DMS 273 (cell line): Measurements from ENCODE around the gene SMC6.

ENCODE experiments used
- DNase-seq: peaks from one replicate; lab custom pipeline; 2025; ENCODE audit not compliant: unreplicated experiment; lab: John Stamatoyannopoulos, UW

The SMC6 gene

GRCh38 chr2:17658251-17658843 lies 95.3 kb downstream of the SMC6 start:
- DNase-seq: no peak

GRCh38 chr2:17657759-17658158 lies 95.9 kb downstream of the SMC6 start:
- DNase-seq: no peak

- no peak for DNase-seq
Observed at GRCh38 chr2:17652681-17653394, 100.8 kb downstream of the SMC6 start.

GRCh38 chr2:17649026-17649425 lies 104.6 kb downstream of the SMC6 start:
- DNase-seq: no peak

GRCh38 chr2:17648581-17648980 lies 105.0 kb downstream of the SMC6 start:
- DNase-seq: no peak

- no peak for DNase-seq
Observed at GRCh38 chr2:17646838-17647701, 106.5 kb downstream of the SMC6 start.

GRCh38 chr2:17646081-17646554 lies 107.5 kb downstream of the SMC6 start:
- peak; percentile 79 for DNase-seq

- DNase-seq: no peak
Observed at GRCh38 chr2:17644997-17645720, 108.5 kb downstream of the SMC6 start.

- peak; percentile 19 for DNase-seq
Observed at GRCh38 chr2:17643031-17643615, 110.5 kb downstream of the SMC6 start.

- DNase-seq: no peak
Observed at GRCh38 chr2:17640406-17640805, 113.2 kb downstream of the SMC6 start.

GRCh38 chr2:17638196-17638743 lies 115.3 kb downstream of the SMC6 start:
- DNase-seq: no peak

GRCh38 chr2:17637131-17637906 lies 116.3 kb downstream of the SMC6 start:
- peak; percentile 16 for DNase-seq

- no peak for DNase-seq
Observed at GRCh38 chr2:17636257-17636656, 117.4 kb downstream of the SMC6 start.

GRCh38 chr2:17634997-17635396 lies 118.6 kb downstream of the SMC6 start:
- DNase-seq: no peak

- DNase-seq: no peak
Observed at GRCh38 chr2:17630089-17630488, 123.5 kb downstream of the SMC6 start.

- DNase-seq: no peak
Observed at GRCh38 chr2:17628349-17629261, 125.0 kb downstream of the SMC6 start.

- no peak for DNase-seq
Observed at GRCh38 chr2:17627434-17627833, 126.2 kb downstream of the SMC6 start.

GRCh38 chr2:17626986-17627385 lies 126.6 kb downstream of the SMC6 start:
- peak; percentile 10 for DNase-seq

GRCh38 chr2:17625446-17625845 lies 128.2 kb downstream of the SMC6 start:
- no peak for DNase-seq
